HG03097 (cell line): ENCODE results near the gene BRSK2.
"Not testable (repeated sequence)": the region's sequence is repeated elsewhere in the genome, so short reads cannot be mapped to it uniquely, and the experiment has no call there.

ENCODE experiments used
- ATAC-seq: cut with Tn5 transposase; IDR thresholded peaks from one replicate; pipeline ENCODE4 v1.9.1; 2021; ENCODE audit not compliant: unreplicated experiment, low FRiP score

BRSK2 gene

DNA sequence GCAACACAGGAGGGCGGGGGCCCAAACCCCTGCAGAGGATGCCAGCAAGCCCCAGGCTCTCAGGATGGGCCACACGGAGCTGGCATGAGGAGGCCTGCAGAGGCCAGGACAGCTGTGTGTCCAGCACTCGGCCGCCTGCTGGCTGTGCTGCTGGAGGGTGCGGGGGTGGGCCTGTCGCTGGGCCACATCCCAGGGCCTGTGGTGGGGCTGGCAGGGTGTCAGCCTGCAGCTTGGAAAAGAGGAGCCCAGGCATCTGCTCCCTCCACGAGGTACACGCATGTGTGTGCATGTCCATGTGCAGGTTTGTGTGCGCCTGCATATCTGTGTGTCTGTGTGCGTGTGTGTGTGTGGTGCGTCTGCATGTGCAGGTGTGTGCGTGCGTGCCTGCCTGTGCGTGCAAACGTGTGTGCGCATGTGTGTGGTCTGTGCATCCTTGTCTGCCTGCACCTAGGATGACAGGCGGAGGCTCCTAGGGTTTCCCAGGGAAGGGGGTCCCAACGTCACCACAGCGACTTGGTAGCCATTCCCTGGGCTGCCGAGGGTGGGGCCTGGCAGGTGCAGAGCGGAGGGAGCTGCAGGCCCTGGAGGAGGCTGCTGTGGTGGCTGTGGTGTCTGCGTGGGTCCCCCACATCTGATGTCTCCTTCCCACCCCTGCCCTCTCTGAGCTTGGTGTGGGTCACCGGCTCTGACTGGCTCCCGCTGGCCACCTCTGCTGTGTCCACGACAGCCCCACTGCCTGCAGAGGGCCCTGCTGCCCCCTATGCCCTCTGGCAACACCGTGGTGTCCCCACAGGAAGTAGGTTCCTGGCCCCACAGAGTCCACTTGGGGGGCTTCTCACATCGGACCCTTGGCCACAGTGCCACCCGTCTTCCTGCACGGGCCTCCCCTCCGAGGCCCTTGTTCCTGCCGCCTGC is 17.1 kb downstream of the BRSK2 start:
- no peak for ATAC-seq

DNA sequence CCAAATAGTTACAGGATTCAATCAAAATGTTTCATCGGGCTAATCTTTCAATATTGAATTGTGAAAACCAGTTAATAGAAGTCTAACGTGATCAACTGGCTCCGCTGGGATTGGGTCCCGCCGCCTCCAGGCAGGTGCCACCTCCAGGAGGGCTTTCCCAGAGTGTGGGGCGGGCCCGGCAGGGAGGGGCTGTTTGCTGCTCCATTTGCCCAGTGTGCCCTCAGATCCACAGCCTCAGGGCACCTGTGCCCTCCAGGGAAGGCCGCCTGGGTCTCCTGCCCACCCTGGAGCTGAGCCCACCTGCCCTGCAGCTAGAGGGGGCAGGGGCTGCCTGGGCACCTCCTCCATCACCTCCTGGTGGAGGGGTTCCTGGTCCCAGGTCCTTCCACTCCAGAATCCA is 17.9 kb downstream of the BRSK2 start:
- ATAC-seq = no peak

DNA sequence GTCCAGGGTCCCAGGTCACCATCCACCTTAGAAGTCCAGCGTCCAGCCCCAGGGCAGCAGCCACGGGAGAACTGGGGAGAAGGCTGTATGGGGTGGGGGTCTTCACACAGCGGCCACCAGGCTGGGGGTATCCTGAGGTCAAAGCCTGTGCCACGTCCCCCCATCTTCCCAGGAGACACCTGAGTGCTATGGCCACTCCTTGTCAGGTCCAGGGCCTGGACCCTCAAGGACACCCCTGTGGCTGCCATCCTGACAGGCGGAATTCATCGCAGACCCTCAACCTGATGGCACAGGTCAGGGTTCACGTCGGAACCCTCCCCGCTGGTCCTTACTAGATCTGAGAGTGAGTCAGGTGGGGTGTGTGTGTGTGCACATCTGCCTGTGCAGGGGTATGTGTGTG is 18.6 kb downstream of the BRSK2 start:
- no peak for ATAC-seq

DNA sequence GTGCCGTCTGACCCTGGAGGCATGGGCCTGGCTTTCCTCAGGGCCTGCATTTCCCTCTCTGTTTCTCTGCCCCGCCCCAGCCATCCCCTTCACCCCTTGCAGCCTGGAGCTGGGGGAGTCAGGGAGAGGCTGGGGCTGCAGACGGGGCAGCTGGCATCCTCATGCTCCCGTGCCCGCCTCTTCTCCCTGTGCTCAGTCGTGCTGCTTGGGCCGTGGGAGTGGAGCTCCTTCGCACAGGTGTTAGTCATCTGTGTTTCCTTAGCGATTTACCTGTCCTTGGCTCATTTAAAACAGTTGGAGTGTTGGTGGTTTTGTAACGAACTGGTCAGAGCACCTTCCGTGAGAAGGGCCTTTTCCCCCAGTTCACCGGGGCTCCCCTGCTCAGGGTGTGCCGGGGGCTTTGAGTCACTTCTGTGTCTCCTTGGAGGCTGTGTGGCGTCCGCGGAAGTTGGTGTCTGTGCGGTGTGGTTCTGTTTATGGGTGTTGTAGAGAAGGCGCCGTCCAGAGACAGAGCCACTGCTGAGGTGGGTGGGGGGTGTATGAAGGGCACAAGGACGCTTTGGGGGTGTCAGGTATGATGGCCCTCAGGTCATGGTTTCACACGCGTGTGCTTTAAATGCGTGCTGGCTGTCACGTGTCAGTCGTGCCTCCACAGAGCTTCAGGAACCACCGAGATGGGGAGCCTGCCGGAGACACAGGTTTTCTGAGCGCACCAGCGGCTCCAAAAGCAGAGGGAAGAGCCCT is 19.5 kb downstream of the BRSK2 start:
- ATAC-seq = no peak

GRCh38 chr11:1409852-1410125 is 20.1 kb downstream of the BRSK2 start:
- ATAC-seq = not testable (repeated sequence)

GRCh38 chr11:1410366-1411291 is 20.9 kb downstream of the BRSK2 start:
- ATAC-seq = no peak

DNA sequence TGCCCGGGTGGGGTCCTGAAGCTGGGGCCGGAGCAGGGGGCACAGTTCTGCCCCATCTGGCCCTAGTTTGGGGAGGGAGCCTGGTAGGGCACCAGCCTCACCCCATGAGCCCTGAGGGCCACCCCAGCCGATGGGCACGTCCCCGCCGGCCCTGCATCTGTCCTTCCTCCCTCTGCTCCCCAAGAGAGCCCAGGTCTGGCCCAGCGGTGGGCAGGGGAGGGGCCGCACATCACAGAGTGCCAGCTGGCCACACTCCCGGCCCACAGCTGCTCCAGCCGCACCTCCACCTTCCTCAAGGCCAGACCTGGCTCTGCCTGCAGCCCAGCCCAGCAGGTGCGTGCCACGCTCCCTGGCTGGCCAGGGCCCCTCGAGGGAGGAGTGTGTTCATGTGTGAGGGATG is 21.6 kb downstream of the BRSK2 start:
- no peak for ATAC-seq

- ATAC-seq = not testable (repeated sequence)
These were observed 22.0 kb downstream of the BRSK2 start for GRCh38 chr11:1411739-1412138.

GRCh38 chr11:1412377-1413095 is 22.8 kb downstream of the BRSK2 start:
- no peak for ATAC-seq

GRCh38 chr11:1414650-1415049 is 24.9 kb downstream of the BRSK2 start:
- no peak for ATAC-seq

DNA sequence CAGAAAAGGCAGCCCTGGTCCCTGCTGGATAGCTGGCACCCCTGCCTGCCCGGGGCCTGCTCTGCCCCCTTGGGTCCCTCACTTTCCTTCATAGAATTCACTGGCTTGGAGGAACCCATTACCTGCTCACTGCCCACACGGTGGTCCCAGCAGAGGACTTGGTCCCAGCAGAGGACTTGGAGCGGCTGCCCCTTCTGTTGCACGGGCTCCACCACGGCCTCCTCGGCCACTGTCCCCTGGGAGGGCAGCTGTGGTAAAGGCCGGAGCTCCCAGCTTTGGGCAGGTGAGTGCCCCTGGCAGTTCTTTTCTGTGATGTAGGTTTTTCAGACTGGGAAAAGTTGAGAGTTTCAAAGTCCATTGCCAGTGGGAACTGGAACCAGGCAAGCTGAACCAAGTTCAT is 25.9 kb downstream of the BRSK2 start:
- no peak for ATAC-seq

- ATAC-seq = not testable (repeated sequence)
These were observed 28.6 kb downstream of the BRSK2 start for GRCh38 chr11:1418192-1418795.

DNA sequence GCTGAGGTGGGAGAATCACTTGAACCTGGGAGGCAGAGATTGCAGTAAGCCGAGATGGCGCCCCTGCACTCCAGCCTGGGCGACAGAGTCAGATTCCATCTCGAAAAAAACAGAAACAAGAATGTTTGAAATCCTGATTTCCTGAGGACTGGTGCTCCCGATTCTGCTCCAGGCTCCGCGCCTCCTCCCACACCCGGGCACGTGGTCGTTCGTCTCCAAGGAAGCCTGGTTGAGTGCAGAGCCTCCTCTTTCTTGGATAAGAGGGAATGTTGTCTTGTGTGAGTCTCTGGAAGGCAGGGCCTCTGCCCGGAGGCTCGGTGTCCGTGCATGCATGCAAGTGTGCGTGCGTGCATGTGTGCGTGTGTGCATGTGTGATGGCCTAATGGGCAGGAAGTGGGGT is 30.1 kb downstream of the BRSK2 start:
- no peak for ATAC-seq

GRCh38 chr11:1421291-1421690 is 31.6 kb downstream of the BRSK2 start:
- no peak for ATAC-seq

GRCh38 chr11:1422481-1422880 is 32.7 kb downstream of the BRSK2 start:
- no peak for ATAC-seq

- no peak for ATAC-seq
These were observed 33.2 kb downstream of the BRSK2 start for GRCh38 chr11:1422981-1423380.

DNA sequence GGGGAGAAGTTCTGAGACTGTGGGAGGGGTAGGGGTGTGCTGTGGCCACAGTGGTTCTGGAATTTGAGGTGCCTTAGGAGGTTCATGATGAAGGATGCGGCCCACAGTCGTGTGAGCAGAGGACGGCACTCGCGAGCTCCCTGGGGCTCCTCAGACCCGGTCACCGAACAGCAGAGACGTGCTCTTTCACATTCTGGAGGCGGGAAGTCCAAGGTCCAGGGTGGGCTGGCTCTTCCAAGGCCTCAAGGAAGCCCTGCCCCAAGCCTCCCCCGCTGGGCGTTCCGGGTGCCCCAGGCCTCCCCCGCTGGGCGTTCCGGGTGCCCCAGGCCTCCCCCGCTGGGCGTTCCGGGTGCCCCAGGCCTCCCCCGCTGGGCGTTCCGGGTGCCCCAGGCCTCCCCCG is 33.7 kb downstream of the BRSK2 start:
- ATAC-seq = not testable (repeated sequence)

DNA sequence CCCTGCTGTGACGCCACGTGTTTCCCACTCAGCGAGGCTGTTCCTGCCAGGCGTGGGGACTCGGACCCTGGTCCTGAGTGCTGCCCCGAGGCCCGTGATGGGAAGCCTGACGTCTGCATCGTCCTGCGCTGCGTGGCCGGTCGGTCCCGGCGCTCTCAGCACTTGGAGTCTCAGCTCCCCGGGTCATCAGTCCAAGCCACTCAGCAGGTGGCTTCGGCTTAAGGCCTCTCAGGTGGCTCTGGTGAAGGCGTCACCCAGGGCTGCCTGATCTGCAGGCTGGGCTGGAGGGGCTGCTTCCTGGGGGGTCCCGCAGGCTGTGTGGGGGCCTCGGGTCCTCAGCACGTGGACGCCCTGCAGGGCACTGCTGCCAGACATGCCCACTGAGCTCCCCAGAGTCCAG is 35.3 kb downstream of the BRSK2 start:
- no peak for ATAC-seq

GRCh38 chr11:1425439-1425838 is 35.7 kb downstream of the BRSK2 start:
- ATAC-seq = no peak

DNA sequence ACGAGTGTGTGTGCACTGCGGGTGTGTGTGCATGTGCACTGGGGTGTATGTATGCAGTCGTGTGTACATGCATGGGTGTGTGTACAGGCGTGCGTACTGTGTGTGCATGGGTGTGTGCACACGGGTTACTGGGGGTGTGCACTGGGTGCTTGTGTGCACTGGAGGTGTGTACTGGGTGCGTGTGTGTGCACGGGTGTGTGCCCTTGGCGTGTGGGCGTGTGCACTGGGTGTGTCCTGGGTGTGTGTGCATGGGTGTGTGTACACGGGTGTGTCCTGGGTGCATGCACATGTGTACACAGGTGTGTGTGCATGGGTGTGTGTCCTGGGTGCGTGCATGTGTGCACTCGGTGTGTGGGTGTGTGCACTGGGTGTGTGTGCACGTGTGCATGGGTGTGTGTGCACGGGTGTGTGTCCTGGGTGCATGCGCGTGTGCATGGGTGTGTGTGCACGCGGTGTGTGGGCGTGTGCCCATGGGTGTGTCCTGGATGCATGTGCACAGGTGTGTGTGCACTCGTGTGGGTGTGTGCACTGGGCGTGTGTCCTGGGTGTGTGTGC is 39.1 kb downstream of the BRSK2 start:
- no peak for ATAC-seq
